DND-41 (cell line): ENCODE measurements around the gene PTPRN2.

Experiments
- ATAC-seq: fragments of 200-7000 bp; cut with Tn5 transposase; 3 replicates; pipeline ENCODE4 v1.9.1; 2021; ENCODE audit warnings: low read depth; ENCODE audit not compliant: insufficient read depth
- DNase-seq: peaks from one replicate; pipeline ENCODE4 v3.0.0-alpha.2; 2020
- H2AFZ ChIP-seq: 2 replicates; pipeline ENCODE4 v1.6.0; 2012; ENCODE audit warnings: low read depth, low read length
- H3K27ac ChIP-seq: 2 replicates; pipeline ENCODE4 v1.5.1; 2012; ENCODE audit warnings: low read length, inconsistent platforms
- H3K27me3 ChIP-seq: fragments of 200-600 bp; sonication (generic); 2 replicates; pipeline ENCODE4 v1.6.0; 2012; ENCODE audit warnings: low read length, mild to moderate bottlenecking, inconsistent platforms; ENCODE audit not compliant: insufficient read depth, poor library complexity
- H3K36me3 ChIP-seq: 2 replicates; pipeline ENCODE4 v1.5.1; 2012; ENCODE audit warnings: low read length, inconsistent platforms; ENCODE audit not compliant: insufficient read depth
- H3K4me1 ChIP-seq: 2 replicates; pipeline ENCODE4 v1.5.1; 2012; ENCODE audit warnings: mild to moderate bottlenecking, low read length; ENCODE audit not compliant: insufficient read depth
- H3K4me2 ChIP-seq: 2 replicates; pipeline ENCODE4 v1.6.0; 2012; ENCODE audit warnings: mild to moderate bottlenecking, moderate library complexity, low read length, inconsistent platforms; ENCODE audit not compliant: insufficient read depth
- H3K4me3 ChIP-seq, 2 experiments: fragments of 200-600 bp in 1 of 2; shearing (Covaris generic) in 1 of 2; 2 replicates each; pipeline ENCODE4 v1.5.1; 2012 to 2016; ENCODE audit warnings: inconsistent platforms in 2 of 2, low read length in 2 of 2, mild to moderate bottlenecking in 2 of 2, low read depth in 1 of 2, moderate library complexity in 1 of 2
- H3K79me2 ChIP-seq: 2 replicates; pipeline ENCODE4 v1.6.0; 2012; ENCODE audit warnings: low read length, inconsistent platforms; ENCODE audit not compliant: insufficient read depth
- H3K9ac ChIP-seq: 2 replicates; pipeline ENCODE4 v1.6.0; 2012; ENCODE audit warnings: low read depth, mild to moderate bottlenecking, inconsistent platforms, low read length, moderate library complexity
- H3K9me3 ChIP-seq: 2 replicates; pipeline ENCODE4 v1.5.1; 2012; ENCODE audit warnings: low read length, moderate library complexity, mild to moderate bottlenecking, inconsistent platforms; ENCODE audit not compliant: insufficient read depth, severe bottlenecking
- H4K20me1 ChIP-seq: 2 replicates; pipeline ENCODE4 v1.6.0; 2012; ENCODE audit warnings: low read length; ENCODE audit not compliant: insufficient read depth
- EZH2 ChIP-seq: IDR thresholded peaks from 3 replicates; pipeline ENCODE4 v1.6.1; 2012; ENCODE audit warnings: borderline replicate concordance, low read depth, mild to moderate bottlenecking, moderate library complexity, low read length, inconsistent platforms; ENCODE audit not compliant: severe bottlenecking
- TF ChIP-seq, protein P1 (sequence below): IDR thresholded peaks from 2 replicates; pipeline ENCODE4 v1.5.1; 2012; ENCODE audit warnings: borderline replicate concordance, low read length, moderate library complexity, mild to moderate bottlenecking; ENCODE audit not compliant: poor library complexity, severe bottlenecking; ENCODE audit errors: extremely low read depth

PTPRN2 gene

GRCh38 chr7:157718303-157719007, 869.2 kb downstream of the PTPRN2 start:
- Histone ChIP-seq H3K9ac (no peak overlapping the region), H3K27me3 (no peaks in the 10 kb centered on the region), H3K36me3 (no peaks in the 10 kb centered on the region), H3K27ac (no peak overlapping the region), H4K20me1 (no peaks in the 10 kb centered on the region), H3K4me1 (no peaks in the 10 kb centered on the region), H3K9me3 (no peaks in the 10 kb centered on the region), H3K4me3 (no peak overlapping the region), H3K4me2 (no peak overlapping the region), H2AFZ (no peak overlapping the region), H3K79me2 (no peaks in the 10 kb centered on the region)
- DNase-seq (no peak), ATAC-seq (no peak)
- TF ChIP-seq EZH2: no peak

- Histone ChIP-seq H4K20me1 (no peaks in the 10 kb centered on the region), H3K4me2 (no peak overlapping the region), H3K27me3 (no peaks in the 10 kb centered on the region), H3K4me1 (no peaks in the 10 kb centered on the region), H3K27ac (no peak overlapping the region), H2AFZ (no peak overlapping the region), H3K36me3 (no peaks in the 10 kb centered on the region), H3K9ac (no peak overlapping the region), H3K4me3 (no peak overlapping the region), H3K79me2 (no peaks in the 10 kb centered on the region), H3K9me3 (no peaks in the 10 kb centered on the region)
- DNase-seq: no peak
- TF ChIP-seq, protein P1, sequence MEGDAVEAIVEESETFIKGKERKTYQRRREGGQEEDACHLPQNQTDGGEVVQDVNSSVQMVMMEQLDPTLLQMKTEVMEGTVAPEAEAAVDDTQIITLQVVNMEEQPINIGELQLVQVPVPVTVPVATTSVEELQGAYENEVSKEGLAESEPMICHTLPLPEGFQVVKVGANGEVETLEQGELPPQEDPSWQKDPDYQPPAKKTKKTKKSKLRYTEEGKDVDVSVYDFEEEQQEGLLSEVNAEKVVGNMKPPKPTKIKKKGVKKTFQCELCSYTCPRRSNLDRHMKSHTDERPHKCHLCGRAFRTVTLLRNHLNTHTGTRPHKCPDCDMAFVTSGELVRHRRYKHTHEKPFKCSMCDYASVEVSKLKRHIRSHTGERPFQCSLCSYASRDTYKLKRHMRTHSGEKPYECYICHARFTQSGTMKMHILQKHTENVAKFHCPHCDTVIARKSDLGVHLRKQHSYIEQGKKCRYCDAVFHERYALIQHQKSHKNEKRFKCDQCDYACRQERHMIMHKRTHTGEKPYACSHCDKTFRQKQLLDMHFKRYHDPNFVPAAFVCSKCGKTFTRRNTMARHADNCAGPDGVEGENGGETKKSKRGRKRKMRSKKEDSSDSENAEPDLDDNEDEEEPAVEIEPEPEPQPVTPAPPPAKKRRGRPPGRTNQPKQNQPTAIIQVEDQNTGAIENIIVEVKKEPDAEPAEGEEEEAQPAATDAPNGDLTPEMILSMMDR: no peak
- no peak for ATAC-seq
These were observed 870.1 kb downstream of the PTPRN2 start for GRCh38 chr7:157717211-157718174.

DNA sequence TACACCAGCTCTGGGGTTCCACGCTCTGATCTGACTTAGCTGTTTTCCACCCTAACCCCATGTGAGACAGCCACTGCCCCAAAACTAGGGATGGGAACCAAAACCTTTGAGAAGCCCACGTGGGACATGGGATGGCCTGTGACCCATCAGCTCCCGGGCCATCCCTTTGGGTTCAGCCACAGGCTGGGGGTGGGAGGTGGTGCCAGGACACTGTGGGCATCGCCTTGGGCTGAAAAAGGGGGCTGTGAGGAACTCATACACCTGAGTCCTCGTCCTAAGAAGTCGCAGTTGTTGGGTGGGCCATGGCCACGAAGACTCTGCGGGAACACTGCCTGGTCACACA, 871.7 kb downstream of the PTPRN2 start:
- no peak overlapping the region for H3K4me2 ChIP-seq
- no peak for TF ChIP-seq EZH2
- TF ChIP-seq, protein P1: no peak
- H3K9me3 ChIP-seq: no peaks in the 10 kb centered on the region
- H3K4me3 ChIP-seq: no peak overlapping the region
- H3K9ac ChIP-seq: no peak overlapping the region
- H3K4me1 ChIP-seq: no peaks in the 10 kb centered on the region
- no peaks in the 10 kb centered on the region for H3K36me3 ChIP-seq
- ATAC-seq: no peak
- H4K20me1 ChIP-seq: no peaks in the 10 kb centered on the region
- H2AFZ ChIP-seq: no peak overlapping the region
- H3K27me3 ChIP-seq: no peaks in the 10 kb centered on the region
- no peak overlapping the region for H3K27ac ChIP-seq
- DNase-seq: no peak
- H3K79me2 ChIP-seq: no peaks in the 10 kb centered on the region
